H1 (cell line): Measurements from ENCODE around the gene CDC42EP3. TPM values are rescaled to one million over a fixed set of nuclear protein-coding genes. Genes with fewer than 3 reads are reported as not detected.

Experiments used
- CTCF ChIA-PET: fragments of 300-600 bp; sonication (Branson Sonifier 250); formaldehyde crosslinking; loops from one replicate; lab custom pipeline; 2021; ENCODE audit not compliant: partially characterized antibody; lab: Charles Lee
- POLR2A ChIA-PET: fragments of 300-600 bp; sonication (Branson Sonifier 250); formaldehyde crosslinking; loops from one replicate; lab custom pipeline; 2021; ENCODE audit warnings: inconsistent platforms; ENCODE audit not compliant: partially characterized antibody; lab: Charles Lee
- DNase-seq, 2 experiments: peaks; one replicate each; pipeline versions ENCODE4 v3.0.0 to v3.0.0-alpha.2; 2010 to 2022; ENCODE audit warnings: low spot score in 2 of 2, low read depth in 1 of 2, mixed read lengths in 1 of 2
- FAIRE-seq: peaks from 2 replicates; lab custom pipeline; 2011; peaks lifted over from hg19 to GRCh38; lab: Jason Lieb, UNC
- H2AFZ ChIP-seq: 2 replicates; pipeline ENCODE4 v1.8.1; 2012; ENCODE audit warnings: low read length, inconsistent platforms
- H2AK5ac ChIP-seq: 2 replicates; pipeline ENCODE4 v1.6.1; 2013; ENCODE audit warnings: low read depth, low read length
- H2BK120ac ChIP-seq: replicated peaks from 2 replicates; pipeline ENCODE3; 2013; ENCODE audit warnings: low read depth, low read length, inconsistent platforms
- H2BK12ac ChIP-seq: 2 replicates; pipeline ENCODE4 v1.6.1; 2013; ENCODE audit warnings: low read depth, low read length
- H2BK15ac ChIP-seq: 2 replicates; pipeline ENCODE4 v1.6.1; 2013; ENCODE audit warnings: low read length
- H2BK20ac ChIP-seq: 2 replicates; pipeline ENCODE4 v1.6.1; 2013; ENCODE audit warnings: low read length
- H2BK5ac ChIP-seq: 2 replicates; pipeline ENCODE4 v1.6.1; 2013; ENCODE audit warnings: low read depth, low read length
- H3K14ac ChIP-seq: 2 replicates; pipeline ENCODE4 v1.6.1; 2013; ENCODE audit warnings: inconsistent platforms; ENCODE audit not compliant: insufficient read length
- H3K18ac ChIP-seq: 2 replicates; pipeline ENCODE4 v1.6.1; 2013; ENCODE audit warnings: low read length; ENCODE audit errors: extremely low read depth
- H3K23ac ChIP-seq: 2 replicates; pipeline ENCODE4 v1.6.1; 2013; ENCODE audit warnings: inconsistent platforms; ENCODE audit not compliant: insufficient read length
- H3K23me2 ChIP-seq: 2 replicates; pipeline ENCODE4 v1.6.1; 2013; ENCODE audit warnings: low read depth, low read length
- H3K27ac ChIP-seq: 2 replicates; pipeline ENCODE4 v1.6.1; 2011; ENCODE audit warnings: low read depth, low read length, inconsistent platforms
- H3K27me3 ChIP-seq, 4 experiments: replicated peaks in 1 of 4; 1 replicate in 1 of 4; 2 replicates in 3 of 4; pipeline versions ENCODE4 v1.6.1 to v1.8.1; 2011 to 2013; ENCODE audit warnings: low read length in 3 of 4, mild to moderate bottlenecking in 3 of 4, inconsistent platforms in 2 of 4, mixed read lengths in 2 of 4, moderate library complexity in 1 of 4; ENCODE audit not compliant: control insufficient read depth in 3 of 4, insufficient read depth in 3 of 4; ENCODE audit errors: extremely low read depth in 1 of 4
- H3K36me3 ChIP-seq, 4 experiments: 2 replicates each; pipeline versions ENCODE4 v1.6.1 to v1.8.1; 2011 to 2013; ENCODE audit warnings: mild to moderate bottlenecking in 4 of 4, low read length in 3 of 4, moderate library complexity in 2 of 4, control low read depth in 1 of 4, inconsistent platforms in 1 of 4; ENCODE audit not compliant: insufficient read depth in 4 of 4, control insufficient read depth in 2 of 4
- H3K4ac ChIP-seq: replicated peaks from 2 replicates; pipeline ENCODE3; 2013; ENCODE audit warnings: low read length, low read depth, mixed read lengths, inconsistent platforms; ENCODE audit not compliant: insufficient read length
- H3K4me1 ChIP-seq, 4 experiments: replicated peaks in 1 of 4; 1 replicate in 1 of 4; 2 replicates in 3 of 4; pipeline versions ENCODE4 v1.6.1 to v1.8.1; 2011 to 2013; ENCODE audit warnings: low read length in 3 of 4, inconsistent platforms in 2 of 4, mixed read lengths in 1 of 4; ENCODE audit not compliant: insufficient read depth in 4 of 4, control insufficient read depth in 3 of 4
- H3K4me2 ChIP-seq, 2 experiments: 2 replicates each; pipeline versions ENCODE4 v1.6.1 to v1.8.1; 2011 to 2013; ENCODE audit warnings: low read depth in 2 of 2, low read length in 2 of 2, control low read depth in 1 of 2, inconsistent platforms in 1 of 2, mild to moderate bottlenecking in 1 of 2; ENCODE audit not compliant: insufficient read depth in 1 of 2
- H3K4me3 ChIP-seq, 4 experiments: fragments of 200-600, 300-600 bp in 1 of 4; sonication (generic), shearing (Covaris generic), sonication (Bioruptor Twin) in 1 of 4; 2 replicates each; pipeline versions ENCODE4 v1.5.1 to v1.8.1; 2011 to 2016; ENCODE audit warnings: low read length in 4 of 4, low read depth in 3 of 4, control low read depth in 2 of 4, inconsistent platforms in 2 of 4, mild to moderate bottlenecking in 2 of 4, mixed read lengths in 1 of 4, moderate library complexity in 1 of 4; ENCODE audit not compliant: insufficient read depth in 2 of 4; ENCODE audit errors: extremely low read depth in 1 of 4
- H3K56ac ChIP-seq: replicated peaks from 2 replicates; pipeline ENCODE3; 2013; ENCODE audit warnings: low read depth, mild to moderate bottlenecking, mixed read lengths, low read length, inconsistent platforms; ENCODE audit not compliant: insufficient read length
- H3K79me1 ChIP-seq: 2 replicates; pipeline ENCODE4 v1.6.1; 2013; ENCODE audit warnings: low read depth, low read length, control low read depth
- H3K79me2 ChIP-seq, 2 experiments: 2 replicates each; pipeline versions ENCODE4 v1.6.1 to v1.8.1; 2012 to 2013; ENCODE audit warnings: low read length in 2 of 2, mild to moderate bottlenecking in 2 of 2, inconsistent platforms in 1 of 2; ENCODE audit not compliant: insufficient read depth in 2 of 2, control insufficient read depth in 1 of 2
- H3K9ac ChIP-seq, 4 experiments: replicated peaks in 1 of 4; 1 replicate in 1 of 4; 2 replicates in 3 of 4; pipeline versions ENCODE4 v1.6.1 to v1.8.1; 2011 to 2013; ENCODE audit warnings: low read depth in 3 of 4, low read length in 3 of 4, control low read depth in 2 of 4, mild to moderate bottlenecking in 2 of 4, moderate library complexity in 2 of 4, inconsistent platforms in 1 of 4; ENCODE audit errors: extremely low read depth in 1 of 4
- H3K9me3 ChIP-seq, 2 experiments: 2 replicates each; pipeline versions ENCODE4 v1.6.1 to v1.8.1; 2012 to 2013; ENCODE audit warnings: mild to moderate bottlenecking in 2 of 2, moderate library complexity in 2 of 2, control low read depth in 1 of 2, inconsistent platforms in 1 of 2, low read depth in 1 of 2, low read length in 1 of 2, mixed read lengths in 1 of 2; ENCODE audit not compliant: insufficient read depth in 2 of 2
- H4K20me1 ChIP-seq, 2 experiments: replicated peaks in 1 of 2; 2 replicates each; pipeline versions ENCODE3 to v1.8.1; 2011 to 2013; ENCODE audit warnings: inconsistent platforms in 2 of 2, low read length in 2 of 2, mild to moderate bottlenecking in 1 of 2; ENCODE audit not compliant: insufficient read depth in 2 of 2, control insufficient read depth in 1 of 2
- H4K5ac ChIP-seq: 2 replicates; pipeline ENCODE4 v1.6.1; 2013; ENCODE audit warnings: low read length, low read depth, mixed read lengths, inconsistent platforms; ENCODE audit not compliant: insufficient read length
- H4K8ac ChIP-seq: 2 replicates; pipeline ENCODE4 v1.8.0; 2013; ENCODE audit warnings: mild to moderate bottlenecking, moderate library complexity, low read length, inconsistent platforms; ENCODE audit not compliant: insufficient read depth; ENCODE audit errors: extremely low read depth
- H4K91ac ChIP-seq: replicated peaks from 2 replicates; pipeline ENCODE3; 2013; ENCODE audit warnings: low read length, mixed read lengths, inconsistent platforms; ENCODE audit not compliant: insufficient read length
- CEBPB ChIP-seq: IDR thresholded peaks from 2 replicates; pipeline ENCODE4 v1.6.1; 2012; ENCODE audit warnings: low read depth, low read length
- CTBP2 ChIP-seq: IDR thresholded peaks from 2 replicates; pipeline ENCODE4 v1.7.0; 2011; ENCODE audit warnings: borderline replicate concordance, mild to moderate bottlenecking, moderate library complexity, mixed read lengths, low read length; ENCODE audit not compliant: insufficient read depth, insufficient read length
- EGR1 ChIP-seq: IDR thresholded peaks from 2 replicates; pipeline ENCODE4 v1.6.1; 2011; ENCODE audit warnings: low read depth, low read length, borderline replicate concordance
- HDAC2 ChIP-seq, 2 experiments: fragments of 300-600 bp in 1 of 2; sonication (generic) in 1 of 2; IDR thresholded peaks; 2 replicates each; pipeline ENCODE4 v1.6.1; 2011 to 2012; ENCODE audit warnings: low read depth in 2 of 2, low read length in 2 of 2, mild to moderate bottlenecking in 2 of 2, moderate library complexity in 2 of 2, borderline replicate concordance in 1 of 2, inconsistent platforms in 1 of 2
- NRF1 ChIP-seq: IDR thresholded peaks from 2 replicates; pipeline ENCODE4 v1.6.1; 2011; ENCODE audit warnings: mild to moderate bottlenecking, low read depth, low read length, improper control_type of control experiment
- RBBP5 ChIP-seq: IDR thresholded peaks from 2 replicates; pipeline ENCODE4 v1.7.1; 2012; ENCODE audit warnings: low read depth, mild to moderate bottlenecking, inconsistent platforms, low read length, moderate library complexity, borderline replicate concordance
- RFX5 ChIP-seq: IDR thresholded peaks from 2 replicates; pipeline ENCODE4 v1.6.1; 2011; ENCODE audit warnings: low read depth, low read length, improper control_type of control experiment, borderline replicate concordance
- RXRA ChIP-seq: IDR thresholded peaks from 2 replicates; pipeline ENCODE4 v1.6.1; 2011; ENCODE audit warnings: low read depth, mild to moderate bottlenecking, low read length, moderate library complexity; ENCODE audit not compliant: insufficient read depth
- SIN3A ChIP-seq, 2 experiments: IDR thresholded peaks in 1 of 2; conservative IDR thresholded peaks in 1 of 2; 2 replicates each; pipeline ENCODE4 v1.6.1; 2011 to 2012; ENCODE audit warnings: low read length in 2 of 2, improper control_type of control experiment in 1 of 2, low read depth in 1 of 2, mild to moderate bottlenecking in 1 of 2
- SIX5 ChIP-seq: IDR thresholded peaks from 2 replicates; pipeline ENCODE4 v1.6.1; 2011; ENCODE audit warnings: mild to moderate bottlenecking, low read depth, low read length
- TAF7 ChIP-seq: optimal IDR thresholded peaks from 2 replicates; pipeline ENCODE3; 2011; ENCODE audit warnings: low read depth, mild to moderate bottlenecking, inconsistent platforms, low read length, moderate library complexity, borderline replicate concordance
- TBP ChIP-seq: IDR thresholded peaks from 2 replicates; pipeline ENCODE4 v1.6.1; 2011; ENCODE audit warnings: low read depth, low read length, improper control_type of control experiment
- ZNF274 ChIP-seq: IDR thresholded peaks from 2 replicates; pipeline ENCODE4 v1.7.0; 2012; ENCODE audit warnings: low read length, borderline replicate concordance; ENCODE audit errors: extremely low read depth
- WGBS, 2 experiments: shearing (Covaris generic) in 1 of 2; methylation state at CpG; one replicate each; pipeline versions ENCODE4 v1.1.6 to v1.1.7; 2013 to 2015; ENCODE audit warnings: low lambda C conversion rate in 2 of 2, mixed read lengths in 2 of 2, inconsistent platforms in 1 of 2, low coverage in 1 of 2, missing lambda C conversion rate in 1 of 2; ENCODE audit not compliant: insufficient replicate concordance in 2 of 2, insufficient coverage in 1 of 2, insufficient read length in 1 of 2; ENCODE audit errors: extremely low coverage in 1 of 2, missing lambda C conversion rate in 1 of 2; 5-methylcytosine and 5-hydroxymethylcytosine counted together
- polyA plus RNA-seq, 7 experiments: library from polyadenylated mRNA; depleted of rRNA in 3 of 7; stranded (reverse) in 5 of 7; unstranded in 2 of 7; fragments of >200 nt in 5 of 7; fragments of 200-250 nt in 2 of 7; gene quantifications; 1 replicate in 5 of 7; 2 replicates in 1 of 7; 4 replicates in 1 of 7; pipeline versions ENCODE4 v1.2.1 to v1.2.3, GENCODE V29; 2011 to 2013; ENCODE audit warnings: missing spikeins in 2 of 7, mixed read lengths in 2 of 7
- total RNA-seq: library from RNA; stranded (reverse); fragmentation: NEBNext Ultra II Directional; extraction: Animal tissue kit (Norgen Biotek cat#: 25700); gene quantifications from 2 replicates; pipeline ENCODE4 v1.2.1, GENCODE V29; 2021

The CDC42EP3 gene
- total and polyA plus RNA-seq, 2 of the 8 experiments (the other 6 are each of a cell fraction or from before 2014, with no cell fraction given), result 18.4 to 24.7 TPM

DNA sequence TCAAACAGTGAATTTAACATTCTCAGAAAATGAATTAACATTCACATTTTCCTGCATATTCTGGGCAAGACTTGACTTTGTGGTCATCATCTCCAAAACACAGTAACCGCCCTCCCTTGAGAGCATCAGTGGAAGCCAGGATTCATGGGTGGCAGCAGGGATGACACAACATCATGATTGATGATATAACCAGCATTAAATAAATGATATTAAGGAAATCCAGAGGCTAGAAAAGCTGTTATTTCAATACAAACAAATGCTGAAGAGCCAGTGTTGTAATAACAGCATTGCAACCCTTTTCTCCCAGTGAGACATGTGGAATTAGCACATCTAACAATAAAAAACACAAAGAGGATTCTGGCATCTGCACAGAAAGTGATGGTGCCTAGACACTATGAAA, 41.1 kb downstream of the CDC42EP3 start:
- H3K14ac ChIP-seq, result no peak overlapping the region
- POLR2A ChIA-PET, result no interaction called here
- H4K5ac ChIP-seq, result no peak overlapping the region
- H4K91ac ChIP-seq, result no peak overlapping the region
- H2BK120ac ChIP-seq, result no peak overlapping the region
- H3K56ac ChIP-seq, result no peak overlapping the region
- no peak for TF ChIP-seq RXRA
- no peak for TF ChIP-seq CTBP2
- TF ChIP-seq NRF1, result no peak
- TF ChIP-seq ZNF274, result no peak
- no peak for TF ChIP-seq TAF7
- no peak for TF ChIP-seq SIX5
- TF ChIP-seq CEBPB, result no peak
- no peak for TF ChIP-seq HDAC2 (IDR thresholded peaks at IDR 0.05; ENCODE audit: borderline replicate concordance in 1 of 2, low read depth in 2 of 2, low read length in 2 of 2)
- TF ChIP-seq RBBP5, result no peak
- TF ChIP-seq SIN3A (conservative IDR thresholded peaks at IDR 0.05 in 1 of 2, IDR thresholded peaks at IDR 0.05 in 1 of 2; ENCODE audit: low read depth in 1 of 2, low read length in 2 of 2), result no peak
- no peak for TF ChIP-seq EGR1
- no peak for TF ChIP-seq RFX5
- no peak for TF ChIP-seq TBP
- H3K79me1 ChIP-seq, result no peaks in the 10 kb centered on the region
- H3K23me2 ChIP-seq, result no peaks in the 10 kb centered on the region
- H3K27me3 ChIP-seq, result no peaks in the 10 kb centered on the region
- no peak overlapping the region for H3K4ac ChIP-seq
- no peak overlapping the region for H3K4me2 ChIP-seq
- no peak overlapping the region for H3K4me3 ChIP-seq
- DNase-seq, result no peak
- H2BK20ac ChIP-seq, result no peak overlapping the region
- no peaks in the 10 kb centered on the region for H3K4me1 ChIP-seq
- no peaks in the 10 kb centered on the region for H3K9me3 ChIP-seq
- no peak overlapping the region for H4K8ac ChIP-seq
- H3K79me2 ChIP-seq, result no peaks in the 10 kb centered on the region
- CTCF ChIA-PET, result no interaction called here
- H3K9ac ChIP-seq, result no peak overlapping the region
- no peak overlapping the region for H2BK5ac ChIP-seq
- H2AFZ ChIP-seq, result no peak overlapping the region
- H3K36me3 ChIP-seq, result no peaks in the 10 kb centered on the region
- no peak overlapping the region for H2AK5ac ChIP-seq
- H2BK12ac ChIP-seq, result no peak overlapping the region
- WGBS, 2 experiments, result 87% methylated on average over 1 of the region's 1 CpG; no CpG with 5 or more reads in 1 of the 2 experiments
- no peak overlapping the region for H3K18ac ChIP-seq
- no peaks in the 10 kb centered on the region for H4K20me1 ChIP-seq
- H3K23ac ChIP-seq, result no peak overlapping the region
- H2BK15ac ChIP-seq, result no peak overlapping the region
- no peak for FAIRE-seq
- no peak overlapping the region for H3K27ac ChIP-seq
